GM21619 (cell line): ENCODE results near the gene CEP112.

Experiments used
- ATAC-seq: cut with Tn5 transposase; IDR thresholded peaks from one replicate; pipeline ENCODE4 v1.9.1; 2021; ENCODE audit not compliant: unreplicated experiment

Gene CEP112

DNA sequence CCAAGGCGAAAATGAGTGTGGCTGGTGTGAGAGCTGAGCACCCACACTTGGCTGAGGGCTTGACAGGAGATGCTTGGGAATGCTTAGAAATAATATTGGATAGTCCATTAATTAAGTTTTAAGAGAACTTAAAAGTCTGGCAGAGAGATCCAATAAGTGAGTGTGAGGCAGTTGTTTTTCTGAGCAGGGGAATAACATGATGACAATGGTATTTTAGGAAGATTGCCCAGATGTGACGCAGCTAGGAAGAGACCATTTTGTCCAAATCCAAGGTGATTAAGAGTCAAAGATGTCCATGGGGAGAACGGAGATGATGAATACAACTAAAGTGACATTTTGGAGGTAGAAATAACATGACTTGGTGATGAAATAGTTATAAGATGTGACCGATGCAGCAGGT is 527.7 kb downstream of the CEP112 start:
- no peak for ATAC-seq

DNA sequence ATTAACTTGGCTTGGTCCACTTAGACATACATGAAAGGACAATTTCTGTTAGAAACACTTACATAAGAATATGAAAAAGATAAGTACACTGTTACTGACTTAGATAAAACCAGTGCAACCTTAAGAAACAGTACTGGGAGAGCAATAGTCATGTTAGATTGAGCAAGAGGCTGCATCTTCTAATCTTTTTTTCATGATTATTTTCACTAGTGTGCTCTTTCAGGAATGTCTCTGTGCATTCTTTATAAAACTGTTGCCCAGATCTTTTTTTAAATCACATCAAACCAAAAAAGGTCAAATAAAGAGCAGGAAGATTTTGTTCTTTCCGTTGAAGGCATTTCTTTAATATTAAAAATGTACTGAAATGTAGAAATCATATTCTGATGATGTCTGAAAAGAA is 529.7 kb downstream of the CEP112 start:
- ATAC-seq: no peak

DNA sequence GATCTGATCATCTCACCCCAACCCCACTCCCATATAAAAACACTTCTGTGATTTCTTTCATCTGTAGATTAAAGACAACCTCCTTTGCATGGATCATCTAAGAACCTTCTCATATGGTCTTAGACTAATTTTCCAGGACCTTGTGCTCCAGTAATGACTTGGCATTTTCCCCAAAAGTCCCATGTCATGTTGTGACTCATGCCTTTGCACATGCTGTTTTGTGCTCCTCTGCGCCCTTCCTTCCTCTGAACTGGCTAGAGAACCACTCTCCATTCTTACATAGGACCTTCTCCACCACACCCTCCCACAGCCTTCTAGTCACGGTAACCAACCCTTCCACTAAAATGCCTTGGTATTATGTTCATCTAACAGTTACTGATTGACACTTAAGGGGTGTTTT is 531.0 kb downstream of the CEP112 start:
- ATAC-seq: no peak

- no peak for ATAC-seq
Observed at GRCh38 chr17:65660078-65660477, 531.9 kb downstream of the CEP112 start.

DNA sequence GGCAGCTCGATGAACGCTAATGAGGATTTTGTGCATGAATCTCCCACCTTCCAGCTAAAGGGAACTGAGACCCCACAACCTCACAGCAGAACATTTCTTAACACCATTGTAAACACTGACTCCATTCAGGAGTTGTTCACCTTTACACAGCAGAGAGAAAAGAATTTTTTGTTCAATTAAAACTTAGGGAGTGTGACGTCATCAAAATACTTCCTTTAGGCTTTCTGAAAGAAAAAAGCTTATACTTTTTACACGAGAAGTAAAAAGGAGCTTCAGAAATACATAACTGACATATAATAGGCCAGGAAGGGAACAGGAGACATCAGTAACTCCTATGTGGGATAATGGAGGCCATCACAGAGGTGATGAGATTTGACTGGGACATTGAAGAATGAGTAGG is 532.4 kb downstream of the CEP112 start:
- ATAC-seq: no peak

DNA sequence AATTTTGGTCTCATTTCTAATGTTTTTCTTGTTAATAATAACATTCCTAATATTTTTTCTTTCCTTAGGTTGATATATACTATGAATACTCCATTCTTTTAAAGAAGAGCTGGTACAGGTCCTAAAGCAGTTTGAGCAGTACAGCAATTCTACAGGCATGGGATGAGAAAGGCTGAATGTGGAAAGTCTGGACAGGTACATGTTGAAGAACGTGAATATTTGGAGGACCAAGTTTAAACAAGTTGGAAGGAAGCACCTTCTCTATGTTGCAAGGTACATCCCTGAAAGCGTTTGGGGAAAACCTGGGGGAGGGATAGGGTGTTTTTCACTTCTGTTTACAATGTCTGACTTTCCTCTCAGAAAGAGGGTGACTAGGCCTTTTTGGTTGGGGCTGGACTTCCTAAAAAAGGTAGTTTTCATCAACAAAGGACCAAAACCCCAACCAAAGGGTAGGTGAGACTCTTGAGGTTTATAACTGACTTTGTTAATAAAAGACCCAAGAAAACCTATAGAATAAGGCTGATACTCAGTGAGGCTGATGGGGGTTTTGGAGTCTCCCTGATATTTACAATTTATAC is 534.6 kb downstream of the CEP112 start:
- ATAC-seq: no peak

DNA sequence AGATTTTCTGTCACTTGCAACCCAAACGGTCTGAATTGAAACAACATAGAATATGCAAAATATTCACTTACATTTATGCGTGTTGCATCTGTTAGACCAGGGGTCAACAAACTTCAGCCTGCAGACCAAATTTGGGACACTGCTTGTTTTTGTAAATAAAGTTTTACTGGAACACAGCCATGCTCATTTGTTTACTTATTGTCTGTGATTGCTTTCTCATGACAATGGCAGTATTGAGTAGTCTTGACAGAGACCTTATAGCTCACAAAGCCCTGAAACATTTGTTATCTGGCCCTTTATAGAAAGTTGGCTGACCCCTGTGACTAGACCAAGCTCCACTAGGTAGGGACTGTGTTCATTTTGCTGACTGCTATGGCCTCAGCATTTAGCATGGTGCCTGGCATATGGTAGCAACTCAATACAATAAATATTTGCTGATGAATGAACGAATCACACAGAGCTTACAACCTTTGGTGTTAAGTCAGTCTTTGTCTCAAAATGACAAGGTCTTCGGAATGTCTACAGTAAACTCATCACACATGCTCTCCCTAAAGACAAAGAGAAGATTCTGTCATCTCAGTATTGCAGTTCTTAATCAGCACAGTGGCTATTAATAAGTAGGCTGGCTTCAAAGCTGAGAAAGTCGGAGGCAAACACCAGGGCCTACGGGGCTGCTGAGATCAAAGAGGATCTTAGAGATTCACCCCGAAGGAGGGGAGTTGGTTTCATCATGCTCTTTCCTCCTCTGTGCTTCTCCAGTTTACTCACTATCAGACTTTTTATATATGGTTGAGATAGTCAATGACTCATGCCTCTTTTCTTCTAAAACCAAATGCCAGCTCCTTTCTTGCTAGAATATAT is 535.3 kb downstream of the CEP112 start:
- ATAC-seq: peak; percentile 72

DNA sequence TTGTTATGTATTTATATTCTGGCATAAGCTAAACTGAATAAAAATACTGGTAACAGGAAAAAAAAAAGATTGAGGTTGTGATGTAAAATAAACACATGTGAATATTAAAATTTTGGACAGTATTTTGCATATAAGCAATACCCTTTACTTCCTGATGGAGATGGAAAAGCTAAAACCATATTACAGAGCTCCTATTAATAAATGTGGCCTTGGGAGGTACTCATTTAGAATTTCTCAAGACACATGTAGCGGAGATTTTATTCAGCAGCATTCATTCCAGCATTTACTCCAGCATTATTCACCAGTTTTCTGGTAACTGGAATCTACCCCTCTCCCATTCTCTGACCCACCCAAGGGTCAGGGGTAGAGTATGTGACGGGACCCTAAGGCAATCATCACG is 536.2 kb downstream of the CEP112 start:
- no peak for ATAC-seq

GRCh38 chr17:65644545-65644944 is 547.4 kb downstream of the CEP112 start:
- ATAC-seq: no peak

DNA sequence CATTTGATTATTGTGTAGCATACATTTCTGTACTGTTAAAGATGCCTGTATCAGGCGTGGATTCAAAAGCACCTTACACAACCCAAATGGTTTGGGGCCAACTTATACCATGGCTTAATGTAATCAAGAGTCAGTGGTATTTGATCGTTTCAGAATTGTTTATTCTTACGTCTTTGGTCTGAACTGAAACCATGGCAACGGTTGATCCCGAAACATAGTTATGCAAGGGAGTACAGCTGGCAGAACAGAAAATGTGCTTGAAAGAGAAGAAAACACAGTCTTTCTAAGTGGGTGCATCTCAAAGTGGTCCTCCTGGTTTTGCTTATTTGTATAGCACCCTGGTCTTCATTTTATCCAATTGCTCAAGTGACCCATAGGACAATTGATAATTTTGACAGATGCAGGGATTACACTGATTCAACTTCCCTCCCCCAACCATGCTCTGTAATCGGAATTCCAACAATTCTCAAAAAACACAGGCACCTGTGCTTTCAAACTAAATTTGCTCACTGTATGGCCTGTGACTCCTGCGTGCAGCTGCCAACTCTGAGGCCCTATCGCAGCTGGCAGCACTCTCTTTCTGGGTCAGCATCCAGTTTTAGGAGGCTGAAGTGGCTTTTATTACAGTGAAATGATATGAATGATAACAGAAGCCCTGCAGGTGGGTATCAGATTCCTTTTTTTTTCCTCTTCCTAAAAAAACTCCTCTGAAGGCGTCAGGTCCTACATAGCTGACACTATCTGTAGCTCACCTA is 553.5 kb downstream of the CEP112 start:
- no peak for ATAC-seq

DNA sequence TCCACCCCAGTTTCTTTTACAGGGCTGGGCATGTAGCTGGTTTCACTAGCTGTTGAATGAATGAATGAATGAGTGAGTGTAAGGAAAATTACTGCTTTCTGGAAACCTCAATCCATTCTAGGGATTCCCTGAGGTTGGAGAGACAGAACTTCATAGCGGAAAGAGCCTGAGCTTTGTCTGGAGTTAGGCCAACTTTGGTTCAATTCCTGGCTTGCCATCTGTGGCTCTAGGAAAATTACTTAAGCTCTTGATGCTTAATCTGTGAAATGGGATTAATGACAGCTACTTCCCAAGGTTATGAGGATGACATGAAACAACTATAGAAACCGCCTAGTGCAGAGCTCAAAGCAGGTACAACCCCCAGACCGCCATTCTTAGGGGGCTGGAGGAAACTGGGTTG is 554.1 kb downstream of the CEP112 start:
- ATAC-seq: no peak

GRCh38 chr17:65634533-65634932 is 557.4 kb downstream of the CEP112 start:
- ATAC-seq: no peak

GRCh38 chr17:65633988-65634387 is 557.9 kb downstream of the CEP112 start:
- no peak for ATAC-seq

GRCh38 chr17:65633146-65633881 is 558.6 kb downstream of the CEP112 start:
- ATAC-seq: no peak

- ATAC-seq: no peak
Observed at GRCh38 chr17:65630502-65630901, 561.4 kb downstream of the CEP112 start.

DNA sequence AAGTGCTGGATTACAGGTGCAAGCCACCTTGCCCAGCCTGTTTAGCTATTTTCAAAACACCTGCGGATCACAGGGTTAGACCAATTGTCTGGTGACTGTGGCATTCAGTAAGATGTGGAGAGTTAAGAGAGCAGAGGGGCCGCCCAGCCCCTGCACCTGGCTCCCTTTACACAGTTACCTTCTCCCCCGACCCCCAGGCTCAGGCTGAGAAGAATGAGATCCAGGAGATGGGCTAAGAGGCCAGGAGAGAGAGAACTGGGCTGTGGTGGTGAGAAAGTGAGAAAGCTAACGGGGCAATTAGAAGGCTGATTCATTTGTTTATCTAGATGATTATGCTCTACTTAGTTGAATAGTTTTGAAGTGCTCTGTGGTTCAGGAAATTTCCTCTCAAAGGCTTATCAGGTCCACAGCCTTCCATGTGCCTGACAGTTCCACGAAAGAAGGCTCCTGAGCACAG is 562.7 kb downstream of the CEP112 start:
- ATAC-seq: no peak

DNA sequence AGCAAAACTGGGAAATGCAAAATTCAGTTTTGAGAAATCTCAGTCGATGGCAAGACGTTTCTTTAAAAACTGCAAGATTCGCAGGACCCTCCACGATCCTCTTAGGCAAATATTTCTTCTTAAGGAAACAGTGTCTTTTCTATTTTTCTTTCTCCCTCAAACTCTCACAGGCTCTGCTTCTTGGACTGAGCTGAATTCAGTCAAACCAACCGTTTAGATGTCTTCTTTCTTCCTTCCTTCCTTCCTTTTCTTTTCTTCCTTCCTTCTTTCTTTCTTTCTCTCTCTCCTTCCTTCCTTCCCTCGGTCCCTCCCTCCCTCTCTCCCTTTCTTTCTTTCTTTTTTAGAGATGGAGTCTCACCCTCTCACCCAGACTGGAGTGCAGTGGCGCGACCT is 563.3 kb downstream of the CEP112 start:
- ATAC-seq: no peak

DNA sequence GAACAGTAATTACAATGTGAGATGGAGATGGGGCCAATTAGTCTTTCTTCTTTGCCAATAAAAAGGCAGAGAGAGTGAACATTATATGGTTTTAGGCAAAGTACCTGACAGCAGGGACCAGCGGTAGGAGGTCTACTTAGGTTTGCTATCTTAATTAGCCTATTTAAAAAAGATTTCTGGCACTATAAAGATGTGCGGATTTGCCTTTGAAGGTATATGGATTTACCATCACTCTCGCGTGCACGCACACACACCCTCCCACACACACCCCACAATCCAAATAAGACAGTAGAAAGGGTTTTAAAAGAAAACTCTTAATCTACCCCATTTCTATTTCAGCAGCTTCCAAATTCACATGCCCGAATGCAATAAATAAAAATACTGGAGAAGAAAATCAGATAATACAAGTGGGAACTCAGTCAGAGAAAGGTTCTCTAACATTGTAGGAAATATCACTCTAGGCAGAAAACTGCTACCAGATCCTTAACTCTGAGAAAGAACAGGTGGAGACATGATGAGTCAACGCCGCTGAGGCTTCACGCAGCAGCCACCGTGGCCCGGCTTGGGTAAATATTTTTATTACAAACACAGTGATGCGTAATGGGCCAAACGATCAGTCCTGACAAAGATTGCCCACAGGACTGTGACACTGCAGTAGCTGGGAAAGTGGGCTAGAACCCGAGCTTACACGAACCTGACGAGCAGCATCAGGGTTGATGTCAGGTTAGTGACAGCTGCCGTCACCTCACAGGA is 563.9 kb downstream of the CEP112 start:
- no peak for ATAC-seq

DNA sequence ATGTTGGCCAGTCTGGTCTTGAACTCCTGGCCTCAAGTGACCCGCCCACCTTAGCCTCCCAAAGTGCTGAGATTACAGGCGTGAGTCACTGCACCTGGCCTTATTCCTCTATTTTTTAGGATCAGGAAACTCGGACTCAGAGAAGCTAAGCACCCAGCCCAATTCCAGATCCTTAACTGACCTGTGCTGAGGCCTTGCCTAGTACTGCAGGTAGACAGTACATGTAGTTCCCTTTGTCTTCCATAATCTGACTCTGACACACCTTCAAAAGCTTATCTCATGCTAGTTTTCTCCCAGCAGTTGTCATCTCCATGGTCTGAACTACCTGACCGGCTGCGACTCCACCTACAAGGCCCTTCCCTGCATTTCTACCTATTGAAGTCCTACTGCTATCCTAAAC is 564.8 kb downstream of the CEP112 start:
- no peak for ATAC-seq

- ATAC-seq: no peak
Observed at GRCh38 chr17:65626451-65626850, 565.5 kb downstream of the CEP112 start.

GRCh38 chr17:65618516-65618915 is 573.4 kb downstream of the CEP112 start:
- ATAC-seq: no peak
